ENCODE results near the gene ASXL1. TPM values are rescaled to one million over a fixed set of nuclear protein-coding genes. Genes with fewer than 3 reads are reported as not detected.

The ASXL1 gene
- total and polyA plus RNA-seq, 2 donors (not counting 1 experiment from before 2014, with no cell fraction given), result 93.0 to 180 TPM

- peaks cover 97% of the 10 kb centered on the region for H3K79me2 ChIP-seq (ENCODE audit: control insufficient read depth, insufficient read depth, low read length)
- H3K4me2 ChIP-seq (replicated peaks; ENCODE audit: low read depth, low read length, poor library complexity, severe bottlenecking), result no peak overlapping the region
- H3K27me3 Mint-ChIP-seq, result no peaks in the 10 kb centered on the region
- H4K20me1 ChIP-seq (ENCODE audit: control insufficient read depth, insufficient read depth, low read length, poor library complexity, severe bottlenecking), result peaks cover 52% of the 10 kb centered on the region
- peaks cover 4 to 11% of the 10 kb centered on the region in 2 donors for H3K4me1 ChIP-seq (ENCODE audit: control insufficient read depth in 2 of 2, insufficient read depth in 2 of 2, low read length in 2 of 2)
- intact Hi-C loops (cut with micrococcal nuclease), result no loop called here
- H3K9me3 ChIP-seq (ENCODE audit: control extremely low read depth in 1 of 3, control insufficient read depth in 2 of 3, insufficient read depth in 1 of 3, low read length in 2 of 3), result no peaks in the 10 kb centered on the region
- TF ChIP-seq EZH2 (IDR thresholded peaks at IDR 0.05; ENCODE audit: borderline replicate concordance, insufficient read depth, low read depth, low read length, poor library complexity, severe bottlenecking) (no peak), CTCF (IDR thresholded peaks at IDR 0.05) (no peak)
- H3K4me1 Mint-ChIP-seq, result peaks cover 40% of the 10 kb centered on the region
- no peak overlapping the region for H3K9ac ChIP-seq (ENCODE audit: low read length)
- CTCF ChIA-PET, result no interaction called here
- H3K4me3 ChIP-seq (ENCODE audit: control extremely low read depth in 1 of 5, extremely low read depth in 1 of 5, insufficient read depth in 1 of 5, low read depth in 2 of 5, low read length in 4 of 5), result no peak overlapping the region
- POLR2A ChIA-PET, result no interaction called here
- no peak overlapping the region for H3K27ac ChIP-seq (ENCODE audit: low read length in 2 of 2)
- ATAC-seq (ENCODE audit: low read depth) (no peak), DNase-seq (no peak)
- H3K27me3 ChIP-seq (replicated peaks in 1 of 4; ENCODE audit: control extremely low read depth in 1 of 4, control insufficient read depth in 3 of 4, insufficient read depth in 4 of 4, low read length in 3 of 4), result no peaks in the 10 kb centered on the region
- no peaks in the 10 kb centered on the region for H3K9me3 Mint-ChIP-seq (ENCODE audit: insufficient read depth)
- H2AFZ ChIP-seq (ENCODE audit: insufficient read depth, low read depth, low read length, poor library complexity, severe bottlenecking), result no peak overlapping the region
- peaks cover 5 to 18% of the 10 kb centered on the region in 2 experiments for H3K36me3 ChIP-seq (replicated peaks in 1 of 2; ENCODE audit: control extremely low read depth in 1 of 2, control insufficient read depth in 1 of 2, extremely low read depth in 1 of 2, insufficient read depth in 2 of 2, low read length in 1 of 2)
- no peak overlapping the region for H3K4me3 Mint-ChIP-seq
- no peak overlapping the region for H3K27ac Mint-ChIP-seq
- WGBS (ENCODE audit: insufficient coverage), result no CpG with 5 or more reads among the region's 2 CpGs
Measured at GRCh38 chr20:32387252-32387651, 29.1 kb downstream of the ASXL1 start.

GRCh38 chr20:32391003-32391402 is 32.9 kb downstream of the ASXL1 start:
- Mint-ChIP-seq H3K27me3 (no peaks in the 10 kb centered on the region), H3K9me3 (ENCODE audit: insufficient read depth) (peaks cover 10% of the 10 kb centered on the region), H3K4me1 (peaks cover 32% of the 10 kb centered on the region), H3K4me3 (no peak overlapping the region), H3K27ac (peak overlapping the region; percentile 2)
- Histone ChIP-seq H3K9ac (ENCODE audit: low read length) (no peak overlapping the region), H3K9me3 (ENCODE audit: control extremely low read depth in 1 of 3, control insufficient read depth in 2 of 3, insufficient read depth in 1 of 3, low read length in 2 of 3) (peaks cover 2 to 10% (median 9%) of the 10 kb centered on the region in 3 donors), H2AFZ (ENCODE audit: insufficient read depth, low read depth, low read length, poor library complexity, severe bottlenecking) (no peak overlapping the region), H3K27me3 (replicated peaks in 1 of 4; ENCODE audit: control extremely low read depth in 1 of 4, control insufficient read depth in 3 of 4, insufficient read depth in 4 of 4, low read length in 3 of 4) (no peaks in the 10 kb centered on the region), H4K20me1 (ENCODE audit: control insufficient read depth, insufficient read depth, low read length, poor library complexity, severe bottlenecking) (peaks cover 46% of the 10 kb centered on the region), H3K4me2 (replicated peaks; ENCODE audit: low read depth, low read length, poor library complexity, severe bottlenecking) (no peak overlapping the region), H3K79me2 (ENCODE audit: control insufficient read depth, insufficient read depth, low read length) (peaks cover 96% of the 10 kb centered on the region), H3K36me3 (replicated peaks in 1 of 2; ENCODE audit: control extremely low read depth in 1 of 2, control insufficient read depth in 1 of 2, extremely low read depth in 1 of 2, insufficient read depth in 2 of 2, low read length in 1 of 2) (peaks cover 1 to 16% of the 10 kb centered on the region in 2 experiments), H3K4me1 (ENCODE audit: control insufficient read depth in 2 of 2, insufficient read depth in 2 of 2, low read length in 2 of 2) (peaks cover 4 to 11% of the 10 kb centered on the region in 2 donors), H3K27ac (ENCODE audit: low read length in 2 of 2) (peak overlapping the region in 1 of 2 donors; percentile 44), H3K4me3 (ENCODE audit: control extremely low read depth in 1 of 5, extremely low read depth in 1 of 5, insufficient read depth in 1 of 5, low read depth in 2 of 5, low read length in 4 of 5) (no peak overlapping the region)
- TF ChIP-seq EZH2 (IDR thresholded peaks at IDR 0.05; ENCODE audit: borderline replicate concordance, insufficient read depth, low read depth, low read length, poor library complexity, severe bottlenecking), result no peak
- no peak for TF ChIP-seq CTCF (IDR thresholded peaks at IDR 0.05)
- WGBS (ENCODE audit: insufficient coverage), result no CpG with 5 or more reads among the region's 2 CpGs
- ATAC-seq (ENCODE audit: low read depth) (peak; percentile 36), DNase-seq (no peak)
- intact Hi-C loops (cut with micrococcal nuclease), result no loop called here
- CTCF ChIA-PET, result interaction anchor here (0.6 kb wide), 1 partner anchor 30 kb away, joined by 3 read pairs; no protein-coding TSS in a partner anchor
- POLR2A ChIA-PET, result interaction anchor here (0.6 kb wide), 1 partner anchor 21 kb away, joined by 3 read pairs; no protein-coding TSS in a partner anchor
